ENCODE data around the gene ZXDC.

ZXDC gene

DNA sequence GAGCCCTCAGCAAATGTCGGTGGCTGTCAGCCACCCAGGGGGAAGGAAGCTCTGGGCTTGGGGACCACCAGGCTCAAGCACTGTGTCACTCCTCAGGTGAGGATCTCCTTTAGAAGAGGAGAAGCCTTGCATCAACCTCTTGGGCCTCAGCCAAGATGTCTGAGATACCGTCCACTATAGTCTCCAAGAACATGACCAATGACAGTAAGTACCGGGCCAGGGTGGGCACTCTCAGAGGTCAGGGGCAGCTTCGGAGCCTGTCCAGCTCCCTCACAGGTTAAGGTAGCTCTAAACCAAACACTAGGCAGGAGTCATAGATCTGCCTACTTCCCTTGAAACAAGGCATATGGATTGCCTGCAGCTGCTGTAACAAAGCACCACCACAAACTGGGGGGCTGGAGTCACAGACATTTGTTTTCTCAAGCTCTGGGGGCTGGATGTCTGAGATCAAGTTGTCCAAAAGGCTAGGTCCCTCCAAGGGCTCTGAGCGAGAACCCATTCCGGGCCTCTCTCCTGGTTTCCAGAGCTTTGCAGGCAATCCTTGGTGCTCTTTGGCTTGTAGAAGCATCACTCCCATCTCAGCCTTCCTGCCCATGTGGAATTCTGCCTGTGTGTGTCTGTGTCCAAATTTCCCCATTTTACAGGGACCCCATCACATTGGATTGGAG, 79.7 kb downstream of the ZXDC start:
- H3K9ac ChIP-seq (ENCODE audit: insufficient read length, low read depth): no peak overlapping the region
- H3K4me3 ChIP-seq (ENCODE audit: insufficient read length, low read depth): no peak overlapping the region
- no peaks in the 10 kb centered on the region for H3K4me1 ChIP-seq (ENCODE audit: insufficient read depth, insufficient read length)
- no peaks in the 10 kb centered on the region for H3K36me3 ChIP-seq (ENCODE audit: insufficient read depth, insufficient read length, low read length)
- no peak for DNase-seq (ENCODE audit: low read depth, low spot score)
- H3K27me3 ChIP-seq (ENCODE audit: insufficient read depth, insufficient read length): no peaks in the 10 kb centered on the region
- TF ChIP-seq YY1 (IDR thresholded peaks at IDR 0.05; ENCODE audit: insufficient read depth, insufficient read length) (no peak), ZNF274 (IDR thresholded peaks at IDR 0.05; ENCODE audit: low read depth, low read length) (no peak), SUZ12 (IDR thresholded peaks at IDR 0.05; ENCODE audit: extremely low read depth, insufficient read depth, insufficient read length) (no peak)
- H3K9me3 ChIP-seq (ENCODE audit: insufficient read depth, low read length): no peaks in the 10 kb centered on the region

DNA sequence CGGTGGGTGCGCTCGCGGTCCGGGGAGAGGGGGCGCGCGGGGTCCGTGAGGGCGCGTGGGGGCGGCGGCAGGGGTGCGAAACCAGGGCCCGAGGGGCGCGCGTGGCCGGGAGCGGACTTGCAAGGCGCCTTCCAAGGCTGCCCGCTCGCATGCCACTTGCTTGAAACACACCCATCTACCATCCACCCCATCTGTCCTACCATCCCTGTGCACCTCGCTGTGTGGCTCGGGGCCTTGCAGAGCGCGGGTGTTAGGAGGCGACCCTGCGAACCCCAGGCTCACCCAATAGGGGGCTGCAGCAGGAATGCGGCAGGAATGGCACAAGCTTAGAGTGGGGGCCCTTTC, 80.7 kb downstream of the ZXDC start:
- H3K9ac ChIP-seq (ENCODE audit: insufficient read length, low read depth): no peak overlapping the region
- H3K36me3 ChIP-seq (ENCODE audit: insufficient read depth, insufficient read length, low read length): no peaks in the 10 kb centered on the region
- H3K9me3 ChIP-seq (ENCODE audit: insufficient read depth, low read length): peaks cover 5% of the 10 kb centered on the region; the same call in 1 of the 2 replicates
- TF ChIP-seq SUZ12 (IDR thresholded peaks at IDR 0.05; ENCODE audit: extremely low read depth, insufficient read depth, insufficient read length) (no peak), YY1 (IDR thresholded peaks at IDR 0.05; ENCODE audit: insufficient read depth, insufficient read length) (no peak), ZNF274 (IDR thresholded peaks at IDR 0.05; ENCODE audit: low read depth, low read length) (no peak)
- DNase-seq (ENCODE audit: low read depth, low spot score): no peak
- no peak overlapping the region for H3K4me3 ChIP-seq (ENCODE audit: insufficient read length, low read depth)
- no peaks in the 10 kb centered on the region for H3K4me1 ChIP-seq (ENCODE audit: insufficient read depth, insufficient read length)
- no peaks in the 10 kb centered on the region for H3K27me3 ChIP-seq (ENCODE audit: insufficient read depth, insufficient read length)

DNA sequence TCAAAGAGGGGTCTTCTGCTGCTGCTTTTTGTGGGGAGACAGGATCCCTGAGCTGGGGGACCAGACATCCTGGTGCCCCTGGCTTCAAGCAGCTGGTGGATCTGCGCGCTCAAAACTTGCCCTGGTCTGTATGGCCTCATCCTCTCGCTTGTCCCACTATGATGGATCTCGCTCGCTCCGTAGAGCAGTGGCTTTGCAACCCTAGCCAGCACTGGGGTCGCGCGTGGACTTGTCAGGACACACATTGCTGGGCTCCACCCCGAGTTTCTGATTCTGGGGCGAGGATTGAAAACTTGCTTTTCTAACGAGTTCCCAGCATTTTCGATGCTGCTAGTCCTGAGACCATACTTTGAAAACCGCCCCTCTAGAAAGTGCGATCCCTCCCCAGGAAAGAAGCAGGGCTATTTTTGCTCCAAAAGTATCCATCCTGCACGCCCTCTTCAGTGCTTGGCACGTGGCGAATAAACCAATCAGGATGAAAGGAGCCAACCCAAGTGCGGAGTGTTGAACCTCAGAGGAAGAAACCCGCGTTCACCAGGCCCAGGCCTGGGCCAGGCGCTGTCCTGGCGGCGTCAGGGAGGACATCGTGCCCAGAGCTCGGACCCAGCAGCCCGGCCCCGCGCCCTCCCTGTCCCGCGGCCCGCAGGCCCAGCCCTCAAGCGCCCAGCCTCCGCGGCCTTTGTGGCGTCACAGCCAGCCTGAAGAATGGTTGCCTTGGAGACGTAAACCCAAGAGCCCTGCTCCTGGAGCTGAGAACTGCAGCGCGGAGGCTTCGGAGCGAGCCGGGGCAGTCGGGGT, 81.3 kb downstream of the ZXDC start, which contains the start of gene CFAP100:
TSS of gene CFAP100 (plus strand) at position 731 of the 798 bp plus-strand sequence. CDS start 1,092 bp downstream, outside the sequence.
- Histone ChIP-seq H3K9me3 (ENCODE audit: insufficient read depth, low read length) (peaks cover 9% of the 10 kb centered on the region; the same call in 1 of the 2 replicates), H3K27me3 (ENCODE audit: insufficient read depth, insufficient read length) (no peaks in the 10 kb centered on the region), H3K36me3 (ENCODE audit: insufficient read depth, insufficient read length, low read length) (no peaks in the 10 kb centered on the region), H3K9ac (ENCODE audit: insufficient read length, low read depth) (no peak within 1 kb of the TSS), H3K4me3 (ENCODE audit: insufficient read length, low read depth) (no peak within 1 kb of the TSS), H3K4me1 (ENCODE audit: insufficient read depth, insufficient read length) (peaks cover 4% of the 10 kb centered on the region)
- TF ChIP-seq YY1 (IDR thresholded peaks at IDR 0.05; ENCODE audit: insufficient read depth, insufficient read length) (no peak), ZNF274 (IDR thresholded peaks at IDR 0.05; ENCODE audit: low read depth, low read length) (no peak), SUZ12 (IDR thresholded peaks at IDR 0.05; ENCODE audit: extremely low read depth, insufficient read depth, insufficient read length) (no peak)
- no peak for DNase-seq (ENCODE audit: low read depth, low spot score)

DNA sequence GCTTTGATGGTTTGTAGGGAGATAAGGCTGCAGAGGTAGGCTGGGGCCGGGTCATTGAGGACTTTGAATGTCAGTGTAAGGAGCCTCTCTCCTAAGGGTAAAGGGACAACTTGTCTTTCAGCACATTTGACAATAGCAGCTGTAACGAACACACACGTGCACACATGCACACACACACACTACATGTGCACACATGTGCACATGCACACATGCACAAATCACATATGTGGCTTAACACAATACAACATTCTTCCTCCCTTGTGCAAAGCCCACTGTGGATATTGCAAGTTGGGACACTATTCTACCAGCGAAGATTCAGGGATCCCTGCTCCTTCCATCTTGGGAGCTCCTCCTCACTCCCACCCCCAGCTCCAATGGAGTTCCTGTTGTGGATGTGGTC, 82.1 kb downstream of the ZXDC start:
- peaks cover 4% of the 10 kb centered on the region for H3K4me1 ChIP-seq (ENCODE audit: insufficient read depth, insufficient read length)
- no peak overlapping the region for H3K9ac ChIP-seq (ENCODE audit: insufficient read length, low read depth)
- peaks cover 11% of the 10 kb centered on the region; the same call in 1 of the 2 replicates for H3K9me3 ChIP-seq (ENCODE audit: insufficient read depth, low read length)
- no peak for TF ChIP-seq YY1 (IDR thresholded peaks at IDR 0.05; ENCODE audit: insufficient read depth, insufficient read length)
- TF ChIP-seq ZNF274 (IDR thresholded peaks at IDR 0.05; ENCODE audit: low read depth, low read length): no peak
- TF ChIP-seq SUZ12 (IDR thresholded peaks at IDR 0.05; ENCODE audit: extremely low read depth, insufficient read depth, insufficient read length): no peak
- H3K27me3 ChIP-seq (ENCODE audit: insufficient read depth, insufficient read length): no peaks in the 10 kb centered on the region
- no peaks in the 10 kb centered on the region for H3K36me3 ChIP-seq (ENCODE audit: insufficient read depth, insufficient read length, low read length)
- no peak for DNase-seq (ENCODE audit: low read depth, low spot score)
- no peak overlapping the region for H3K4me3 ChIP-seq (ENCODE audit: insufficient read length, low read depth)

DNA sequence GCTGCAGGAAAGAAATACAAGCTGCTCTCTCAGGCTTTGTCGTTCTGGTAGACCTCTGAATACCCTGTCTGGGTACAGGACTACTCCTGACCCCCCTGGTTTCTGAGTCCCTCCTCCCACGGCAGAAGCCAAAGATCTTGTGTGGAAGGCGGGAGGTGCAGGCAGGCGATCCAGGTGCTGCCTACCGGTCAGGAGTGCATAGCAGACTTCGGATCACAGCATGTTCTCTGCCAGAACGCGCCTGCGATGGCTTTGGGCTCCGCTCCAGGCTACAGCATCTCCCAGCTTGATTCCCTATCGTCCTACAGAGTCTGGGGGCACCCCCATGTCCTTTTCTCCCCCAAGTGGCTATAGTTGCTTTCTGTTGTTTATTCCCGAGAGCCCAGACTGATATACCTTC, 83.4 kb downstream of the ZXDC start:
- DNase-seq (ENCODE audit: low read depth, low spot score): no peak
- H3K4me1 ChIP-seq (ENCODE audit: insufficient read depth, insufficient read length): peaks cover 4% of the 10 kb centered on the region
- peaks cover 20% of the 10 kb centered on the region; the same call in 1 of the 2 replicates for H3K9me3 ChIP-seq (ENCODE audit: insufficient read depth, low read length)
- H3K9ac ChIP-seq (ENCODE audit: insufficient read length, low read depth): no peak overlapping the region
- no peak overlapping the region for H3K4me3 ChIP-seq (ENCODE audit: insufficient read length, low read depth)
- H3K36me3 ChIP-seq (ENCODE audit: insufficient read depth, insufficient read length, low read length): no peaks in the 10 kb centered on the region
- no peaks in the 10 kb centered on the region for H3K27me3 ChIP-seq (ENCODE audit: insufficient read depth, insufficient read length)
- TF ChIP-seq ZNF274 (IDR thresholded peaks at IDR 0.05; ENCODE audit: low read depth, low read length) (no peak), SUZ12 (IDR thresholded peaks at IDR 0.05; ENCODE audit: extremely low read depth, insufficient read depth, insufficient read length) (no peak), YY1 (IDR thresholded peaks at IDR 0.05; ENCODE audit: insufficient read depth, insufficient read length) (no peak)

GRCh38 chr3:126391631-126392030, 84.1 kb downstream of the ZXDC start:
- TF ChIP-seq YY1 (IDR thresholded peaks at IDR 0.05; ENCODE audit: insufficient read depth, insufficient read length) (no peak), SUZ12 (IDR thresholded peaks at IDR 0.05; ENCODE audit: extremely low read depth, insufficient read depth, insufficient read length) (no peak), ZNF274 (IDR thresholded peaks at IDR 0.05; ENCODE audit: low read depth, low read length) (no peak)
- no peaks in the 10 kb centered on the region for H3K27me3 ChIP-seq (ENCODE audit: insufficient read depth, insufficient read length)

GRCh38 chr3:126390751-126391150, 84.9 kb downstream of the ZXDC start:
- TF ChIP-seq YY1 (IDR thresholded peaks at IDR 0.05; ENCODE audit: insufficient read depth, insufficient read length) (no peak), SUZ12 (IDR thresholded peaks at IDR 0.05; ENCODE audit: extremely low read depth, insufficient read depth, insufficient read length) (no peak), ZNF274 (IDR thresholded peaks at IDR 0.05; ENCODE audit: low read depth, low read length) (no peak)
- peaks cover 20% of the 10 kb centered on the region; the same call in 1 of the 2 replicates for H3K9me3 ChIP-seq (ENCODE audit: insufficient read depth, low read length)
- H3K4me3 ChIP-seq (ENCODE audit: insufficient read length, low read depth): no peak overlapping the region
- peaks cover 4% of the 10 kb centered on the region for H3K4me1 ChIP-seq (ENCODE audit: insufficient read depth, insufficient read length)
- DNase-seq (ENCODE audit: low read depth, low spot score): no peak
- H3K27me3 ChIP-seq (ENCODE audit: insufficient read depth, insufficient read length): no peaks in the 10 kb centered on the region
- no peak overlapping the region for H3K9ac ChIP-seq (ENCODE audit: insufficient read length, low read depth)
- no peaks in the 10 kb centered on the region for H3K36me3 ChIP-seq (ENCODE audit: insufficient read depth, insufficient read length, low read length)

More at GRCh38 chr3:126391631-126392030, 84.1 kb downstream of the ZXDC start:
- no peak for DNase-seq (ENCODE audit: low read depth, low spot score)
- Histone ChIP-seq H3K9me3 (ENCODE audit: insufficient read depth, low read length) (peaks cover 20% of the 10 kb centered on the region; the same call in 1 of the 2 replicates), H3K36me3 (ENCODE audit: insufficient read depth, insufficient read length, low read length) (no peaks in the 10 kb centered on the region), H3K9ac (ENCODE audit: insufficient read length, low read depth) (no peak overlapping the region), H3K4me1 (ENCODE audit: insufficient read depth, insufficient read length) (peaks cover 4% of the 10 kb centered on the region), H3K4me3 (ENCODE audit: insufficient read length, low read depth) (no peak overlapping the region)
